Astrocyte (in vitro differentiated cells and primary cell): ENCODE data around the gene DIP2C. TPM values are rescaled to one million over a fixed set of nuclear protein-coding genes. Genes with fewer than 3 reads are reported as not detected.

Experiments
- DNase-seq: peaks from one replicate; pipeline ENCODE4 v3.0.0-alpha.2; 2010; ENCODE audit warnings: low read depth
- FAIRE-seq: peaks from 2 replicates; lab custom pipeline; 2011; peaks lifted over from hg19 to GRCh38; lab: Jason Lieb, UNC
- H2AFZ ChIP-seq: 2 replicates; pipeline ENCODE4 v1.6.0; 2012; ENCODE audit warnings: low read depth, low read length, inconsistent platforms
- H3K27ac ChIP-seq: 2 replicates; pipeline ENCODE4 v1.5.1; 2011; ENCODE audit warnings: low read depth, low read length, inconsistent platforms
- H3K27me3 ChIP-seq: 2 replicates; pipeline ENCODE4 v1.6.0; 2011; ENCODE audit warnings: low read length, inconsistent platforms; ENCODE audit not compliant: insufficient read depth
- H3K36me3 ChIP-seq: 2 replicates; pipeline ENCODE4 v1.5.1; 2011; ENCODE audit warnings: low read length, inconsistent platforms; ENCODE audit not compliant: insufficient read depth
- H3K4me1 ChIP-seq: 2 replicates; pipeline ENCODE4 v1.5.1; 2011; ENCODE audit warnings: low read length, inconsistent platforms; ENCODE audit not compliant: insufficient read depth
- H3K4me2 ChIP-seq: 2 replicates; pipeline ENCODE4 v1.6.0; 2012; ENCODE audit warnings: low read length, inconsistent platforms
- H3K4me3 ChIP-seq: 2 replicates; pipeline ENCODE4 v1.5.1; 2011; ENCODE audit warnings: low read depth, mild to moderate bottlenecking, low read length, inconsistent platforms; ENCODE audit not compliant: insufficient read depth
- H3K79me2 ChIP-seq: 2 replicates; pipeline ENCODE4 v1.6.0; 2012; ENCODE audit warnings: mild to moderate bottlenecking, low read length, inconsistent platforms; ENCODE audit not compliant: insufficient read depth
- H3K9ac ChIP-seq: 2 replicates; pipeline ENCODE4 v1.6.0; 2012; ENCODE audit warnings: mild to moderate bottlenecking, low read length, inconsistent platforms
- H3K9me3 ChIP-seq: 2 replicates; pipeline ENCODE4 v1.5.1; 2012; ENCODE audit warnings: low read depth, mild to moderate bottlenecking, low read length, inconsistent platforms; ENCODE audit not compliant: insufficient read depth
- H4K20me1 ChIP-seq: 2 replicates; pipeline ENCODE4 v1.6.0; 2012; ENCODE audit warnings: low read length, inconsistent platforms; ENCODE audit not compliant: insufficient read depth
- H3K27ac Mint-ChIP-seq: one replicate; pipeline ENCODE4 v1.8.0; 2021; ENCODE audit warnings: mild to moderate bottlenecking, mixed read lengths; ENCODE audit not compliant: unreplicated experiment
- H3K27me3 Mint-ChIP-seq: one replicate; pipeline ENCODE4 v1.8.0; 2021; ENCODE audit warnings: low read depth, mixed read lengths; ENCODE audit not compliant: unreplicated experiment
- H3K36me3 Mint-ChIP-seq: one replicate; pipeline ENCODE4 v1.8.0; 2021; ENCODE audit warnings: low read depth, mixed read lengths; ENCODE audit not compliant: unreplicated experiment
- H3K4me1 Mint-ChIP-seq: one replicate; pipeline ENCODE4 v1.8.0; 2021; ENCODE audit warnings: low read depth, mixed read lengths; ENCODE audit not compliant: unreplicated experiment
- H3K4me3 Mint-ChIP-seq: one replicate; pipeline ENCODE4 v1.8.0; 2021; ENCODE audit warnings: mild to moderate bottlenecking, moderate library complexity, mixed read lengths; ENCODE audit not compliant: unreplicated experiment
- H3K9me3 Mint-ChIP-seq: one replicate; pipeline ENCODE4 v1.8.0; 2021; ENCODE audit warnings: mild to moderate bottlenecking, mixed read lengths; ENCODE audit not compliant: unreplicated experiment
- EZH2 ChIP-seq: IDR thresholded peaks from 2 replicates; pipeline ENCODE4 v1.6.1; 2012; ENCODE audit warnings: mild to moderate bottlenecking, low read length, inconsistent platforms; ENCODE audit not compliant: insufficient read depth
- total RNA-seq: library from RNA; stranded (reverse); gene quantifications from 2 replicates; pipeline ENCODE4 v1.2.1, GENCODE V29; 2021
- TF ChIP-seq, protein P1 (sequence below): IDR thresholded peaks from 2 replicates; pipeline ENCODE4 v1.5.1; 2011; ENCODE audit warnings: low read depth, mild to moderate bottlenecking, inconsistent platforms, low read length, moderate library complexity; ENCODE audit not compliant: insufficient read depth

Gene DIP2C
- total RNA-seq, 1 donor from 2014 or later = 27.3 TPM

DNA sequence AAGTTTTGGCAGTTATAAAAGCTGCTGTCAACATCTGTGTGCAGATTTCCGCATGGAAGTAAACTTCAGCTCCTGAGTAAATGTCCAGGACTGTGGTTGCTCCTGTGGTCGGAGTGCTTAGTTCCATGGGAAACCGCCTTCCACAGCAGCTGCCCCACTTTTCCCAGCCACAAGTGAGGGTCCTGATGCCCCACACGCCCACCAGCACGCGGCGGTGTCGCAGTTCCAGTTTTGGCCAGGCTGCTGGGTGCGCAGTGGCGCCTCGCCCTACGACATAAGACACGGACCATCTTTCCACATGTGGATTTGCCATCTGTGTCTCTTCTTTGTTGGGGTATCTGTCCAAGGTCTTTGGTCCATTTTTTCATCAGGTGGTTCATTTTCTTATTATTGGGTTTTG is 167.1 kb downstream of the DIP2C start:
- FAIRE-seq (no peak), DNase-seq (no peak)
- Histone ChIP-seq H2AFZ (no peak overlapping the region), H4K20me1 (peaks cover 95% of the 10 kb centered on the region), H3K4me2 (no peak overlapping the region), H3K9me3 (no peaks in the 10 kb centered on the region), H3K36me3 (no peaks in the 10 kb centered on the region), H3K4me1 (peaks cover 4% of the 10 kb centered on the region), H3K27ac (no peak overlapping the region), H3K4me3 (no peak overlapping the region), H3K27me3 (no peaks in the 10 kb centered on the region), H3K79me2 (peaks cover 84% of the 10 kb centered on the region), H3K9ac (no peak overlapping the region)
- TF ChIP-seq, protein P1, sequence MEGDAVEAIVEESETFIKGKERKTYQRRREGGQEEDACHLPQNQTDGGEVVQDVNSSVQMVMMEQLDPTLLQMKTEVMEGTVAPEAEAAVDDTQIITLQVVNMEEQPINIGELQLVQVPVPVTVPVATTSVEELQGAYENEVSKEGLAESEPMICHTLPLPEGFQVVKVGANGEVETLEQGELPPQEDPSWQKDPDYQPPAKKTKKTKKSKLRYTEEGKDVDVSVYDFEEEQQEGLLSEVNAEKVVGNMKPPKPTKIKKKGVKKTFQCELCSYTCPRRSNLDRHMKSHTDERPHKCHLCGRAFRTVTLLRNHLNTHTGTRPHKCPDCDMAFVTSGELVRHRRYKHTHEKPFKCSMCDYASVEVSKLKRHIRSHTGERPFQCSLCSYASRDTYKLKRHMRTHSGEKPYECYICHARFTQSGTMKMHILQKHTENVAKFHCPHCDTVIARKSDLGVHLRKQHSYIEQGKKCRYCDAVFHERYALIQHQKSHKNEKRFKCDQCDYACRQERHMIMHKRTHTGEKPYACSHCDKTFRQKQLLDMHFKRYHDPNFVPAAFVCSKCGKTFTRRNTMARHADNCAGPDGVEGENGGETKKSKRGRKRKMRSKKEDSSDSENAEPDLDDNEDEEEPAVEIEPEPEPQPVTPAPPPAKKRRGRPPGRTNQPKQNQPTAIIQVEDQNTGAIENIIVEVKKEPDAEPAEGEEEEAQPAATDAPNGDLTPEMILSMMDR = no peak
- no peak for TF ChIP-seq EZH2
- no peaks in the 10 kb centered on the region for H3K27me3 Mint-ChIP-seq
- no peaks in the 10 kb centered on the region for H3K9me3 Mint-ChIP-seq
- peaks cover 35% of the 10 kb centered on the region for H3K4me1 Mint-ChIP-seq
- H3K36me3 Mint-ChIP-seq = peaks cover 14% of the 10 kb centered on the region
- no peak overlapping the region for H3K27ac Mint-ChIP-seq
- H3K4me3 Mint-ChIP-seq = no peak overlapping the region

- Histone ChIP-seq H3K4me1 (peaks cover 4% of the 10 kb centered on the region), H3K36me3 (no peaks in the 10 kb centered on the region), H3K27ac (no peak overlapping the region), H3K4me3 (no peak overlapping the region), H3K27me3 (no peaks in the 10 kb centered on the region), H3K4me2 (no peak overlapping the region), H3K79me2 (peaks cover 76% of the 10 kb centered on the region), H2AFZ (no peak overlapping the region), H4K20me1 (peaks cover 94% of the 10 kb centered on the region), H3K9ac (no peak overlapping the region), H3K9me3 (no peaks in the 10 kb centered on the region)
- TF ChIP-seq, protein P1 = no peak
- TF ChIP-seq EZH2 = no peak
- Mint-ChIP-seq H3K27me3 (no peaks in the 10 kb centered on the region), H3K4me1 (peaks cover 35% of the 10 kb centered on the region), H3K4me3 (no peak overlapping the region), H3K9me3 (no peaks in the 10 kb centered on the region), H3K27ac (no peak overlapping the region), H3K36me3 (peaks cover 14% of the 10 kb centered on the region)
- no peak for FAIRE-seq
- no peak for DNase-seq
These were observed 167.9 kb downstream of the DIP2C start for GRCh38 chr10:521261-522250.

DNA sequence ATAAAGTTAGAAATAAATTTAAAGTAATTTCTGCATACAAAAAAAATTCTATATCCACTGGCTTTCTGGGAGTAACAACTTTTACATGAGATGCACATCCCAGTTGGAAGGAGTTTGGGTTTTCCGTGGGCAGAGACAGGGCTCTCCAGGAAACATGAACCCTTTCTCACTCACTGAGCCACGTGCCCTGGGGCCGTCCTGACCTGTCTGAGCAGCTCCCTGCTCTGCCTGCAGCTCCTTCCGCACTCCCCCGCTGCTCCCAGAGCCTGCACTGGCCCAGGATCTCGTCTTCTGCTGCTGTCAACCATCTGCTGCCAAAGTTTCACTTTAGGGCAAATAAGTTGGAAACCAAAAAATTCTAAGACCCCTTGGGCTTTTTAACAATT is 169.1 kb downstream of the DIP2C start:
- Mint-ChIP-seq H3K27ac (no peak overlapping the region), H3K27me3 (no peaks in the 10 kb centered on the region), H3K36me3 (peaks cover 11% of the 10 kb centered on the region), H3K4me3 (no peak overlapping the region), H3K4me1 (peaks cover 28% of the 10 kb centered on the region), H3K9me3 (no peaks in the 10 kb centered on the region)
- no peaks in the 10 kb centered on the region for H3K36me3 ChIP-seq
- H3K27ac ChIP-seq = no peak overlapping the region
- no peaks in the 10 kb centered on the region for H3K4me1 ChIP-seq
- TF ChIP-seq, protein P1 = no peak
- no peak for TF ChIP-seq EZH2
- peaks cover 86% of the 10 kb centered on the region for H4K20me1 ChIP-seq
- no peak overlapping the region for H3K4me2 ChIP-seq
- H2AFZ ChIP-seq = no peak overlapping the region
- DNase-seq = no peak
- no peak overlapping the region for H3K4me3 ChIP-seq
- no peak for FAIRE-seq
- H3K79me2 ChIP-seq = peaks cover 67% of the 10 kb centered on the region
- H3K9ac ChIP-seq = no peak overlapping the region
- no peaks in the 10 kb centered on the region for H3K9me3 ChIP-seq
- H3K27me3 ChIP-seq = no peaks in the 10 kb centered on the region
